Body of pancreas (tissue), 4 donors: Measurements from ENCODE around the gene FGF12. TPM values are rescaled to one million over a fixed set of nuclear protein-coding genes. Genes with fewer than 3 reads are reported as not detected.
A peak's percentile ranks its signal among the peaks of the same experiment; 100 is the strongest.

Source experiments
- ATAC-seq: fragments of 150-250 bp; one replicate; pipeline ENCODE4 v1.9.1; 2016
- DNase-seq, 4 donors: peaks; one replicate each; pipeline ENCODE4 v3.0.0-alpha.2; 2019
- H3K27ac ChIP-seq, 4 donors: fragments of 200-600 bp; sonication (generic); 1 replicate in 3 of 4; 2 replicates in 1 of 4; pipeline versions ENCODE4 v1.5.1 to v1.6.1; 2016 to 2019; ENCODE audit warnings: mild to moderate bottlenecking in 1 of 4, mixed read lengths in 1 of 4, moderate library complexity in 1 of 4
- H3K27me3 ChIP-seq, 2 donors: fragments of 200-600 bp; sonication (generic); one replicate each; pipeline ENCODE4 v1.6.0; 2016; ENCODE audit warnings: mild to moderate bottlenecking in 1 of 2
- H3K36me3 ChIP-seq, 2 donors: fragments of 200-600 bp; sonication (generic); replicated peaks in 1 of 2; 2 replicates each; pipeline ENCODE4 v1.5.1; 2016; ENCODE audit warnings: low read depth in 2 of 2; ENCODE audit not compliant: insufficient read depth in 1 of 2
- H3K4me1 ChIP-seq: fragments of 200-600 bp; sonication (generic); one replicate; pipeline ENCODE4 v1.6.0; 2016
- H3K4me3 ChIP-seq, 2 donors: fragments of 200-600 bp; sonication (generic); 1 replicate in 1 of 2; 2 replicates in 1 of 2; pipeline ENCODE4 v1.5.1; 2016 to 2019
- H3K9me3 ChIP-seq, 3 donors: fragments of 200-600 bp; sonication (generic); 1 replicate in 2 of 3; 2 replicates in 1 of 3; pipeline ENCODE4 v1.5.1; 2016
- CTCF ChIP-seq, 7 experiments: fragments of 450-650 bp in 4 of 7; fragments of 200-600 bp in 3 of 7; sonication (generic) in 3 of 7; IDR thresholded peaks; one replicate each; pipeline ENCODE4 v1.5.1; 2016 to 2019; ENCODE audit warnings: antibody characterized with exemption in 7 of 7
- POLR2A ChIP-seq, 3 donors: fragments of 450-650 bp; IDR thresholded peaks; one replicate each; pipeline ENCODE4 v1.6.1; 2016; ENCODE audit warnings: antibody characterized with exemption in 3 of 3, mild to moderate bottlenecking in 2 of 3
- WGBS, 2 donors: methylation state at CpG; one replicate each; pipeline ENCODE4 v1.1.5; 2017; 5-methylcytosine and 5-hydroxymethylcytosine counted together
- intact Hi-C: fragments of 100-400 bp; cut with DNase I; formaldehyde crosslinking; loops from one replicate; pipeline ENCODE4 v1.15.1; 2023
- total RNA-seq, 2 donors: library from RNA; depleted of rRNA; stranded (reverse); fragments of >200 nt; gene quantifications; one replicate each; pipeline ENCODE4 v1.1.0, GENCODE V29; 2016

Gene FGF12
- total RNA-seq, 2 donors from 2014 or later: 0.99 to 2.3 TPM

- Histone ChIP-seq H3K27ac (no peak overlapping the region), H3K9me3 (no peaks in the 10 kb centered on the region), H3K4me3 (no peak overlapping the region), H3K36me3 (no peaks in the 10 kb centered on the region), H3K27me3 (no peaks in the 10 kb centered on the region), H3K4me1 (peaks cover 17% of the 10 kb centered on the region)
- DNase-seq (no peak), ATAC-seq (peak; percentile 36)
- intact Hi-C loops: loop anchor here (10.0 kb wide), 3 partner anchors 261 to 1021 kb away; no protein-coding TSS in a partner anchor
- WGBS, 2 donors: 28 to 40% methylated on average over 9 to 10 of the region's 10 CpGs
- TF ChIP-seq POLR2A (IDR thresholded peaks at IDR 0.05) (no peak), CTCF (IDR thresholded peaks at IDR 0.05) (no peak)
These were observed 281.3 kb downstream of the FGF12 start for GRCh38 chr3:192445770-192446644.

- intact Hi-C loops: loop anchor here (10.0 kb wide), 3 partner anchors 260 to 1020 kb away; no protein-coding TSS in a partner anchor
- Histone ChIP-seq H3K27me3 (no peaks in the 10 kb centered on the region), H3K27ac (no peak overlapping the region), H3K36me3 (no peaks in the 10 kb centered on the region), H3K4me3 (no peak overlapping the region), H3K4me1 (peaks cover 17% of the 10 kb centered on the region), H3K9me3 (no peaks in the 10 kb centered on the region)
- 28 to 34% methylated on average over 4 of the region's 4 CpGs for WGBS, 2 donors
- no peak for ATAC-seq
- TF ChIP-seq POLR2A (IDR thresholded peaks at IDR 0.05): no peak
- no peak for TF ChIP-seq CTCF (IDR thresholded peaks at IDR 0.05)
- no peak for DNase-seq
These were observed 282.6 kb downstream of the FGF12 start for GRCh38 chr3:192444791-192445106.

- Histone ChIP-seq H3K4me1 (peaks cover 14% of the 10 kb centered on the region), H3K36me3 (no peaks in the 10 kb centered on the region), H3K4me3 (no peak overlapping the region), H3K9me3 (no peaks in the 10 kb centered on the region), H3K27ac (no peak overlapping the region), H3K27me3 (no peaks in the 10 kb centered on the region)
- DNase-seq: peak; percentile 61 to 75 (median 68)
- TF ChIP-seq CTCF (IDR thresholded peaks at IDR 0.05): peak; percentile 91 to 99 (median 97)
- no peak for TF ChIP-seq POLR2A (IDR thresholded peaks at IDR 0.05)
- intact Hi-C loops: loop anchor here (10.0 kb wide), 3 partner anchors 259 to 1019 kb away; no protein-coding TSS in a partner anchor
- WGBS, 2 donors: 22 to 28% methylated on average over 12 of the region's 12 CpGs
- peak; percentile 88 for ATAC-seq
These were observed 283.1 kb downstream of the FGF12 start for GRCh38 chr3:192444096-192444790.

GRCh38 chr3:192435241-192435640 lies 292.1 kb downstream of the FGF12 start:
- DNase-seq (no peak), ATAC-seq (no peak)
- WGBS, 2 donors: 84 to 94% methylated on average over 3 of the region's 3 CpGs
- H3K27ac ChIP-seq: no peak overlapping the region
- no peak for TF ChIP-seq CTCF (IDR thresholded peaks at IDR 0.05)
- TF ChIP-seq POLR2A (IDR thresholded peaks at IDR 0.05): no peak
- H3K4me1 ChIP-seq: peaks cover 11% of the 10 kb centered on the region
- no peaks in the 10 kb centered on the region for H3K27me3 ChIP-seq
- H3K4me3 ChIP-seq: no peak overlapping the region
- H3K9me3 ChIP-seq: no peaks in the 10 kb centered on the region
- H3K36me3 ChIP-seq: no peaks in the 10 kb centered on the region
- intact Hi-C loops: no loop called here
